Mesendoderm (in vitro differentiated cells): ENCODE results near the gene ST6GAL2.

Source experiments
- DNase-seq: peaks from one replicate; pipeline ENCODE4 v3.0.0; 2013
- H2AK5ac ChIP-seq: 2 replicates; pipeline ENCODE4 v1.6.1; 2013; ENCODE audit warnings: low read length, inconsistent platforms
- H2BK120ac ChIP-seq: 2 replicates; pipeline ENCODE4 v1.6.1; 2013; ENCODE audit warnings: low read depth, mild to moderate bottlenecking, low read length, moderate library complexity, mixed read lengths
- H2BK15ac ChIP-seq: replicated peaks from 2 replicates; pipeline ENCODE4 v1.6.1; 2013; ENCODE audit warnings: low read depth, mild to moderate bottlenecking, moderate library complexity
- H2BK5ac ChIP-seq: 2 replicates; pipeline ENCODE4 v1.6.1; 2013; ENCODE audit warnings: low read length, inconsistent platforms
- H3K18ac ChIP-seq: 2 replicates; pipeline ENCODE4 v1.6.1; 2013; ENCODE audit warnings: mild to moderate bottlenecking, low read length, mixed read lengths
- H3K23ac ChIP-seq: one replicate; pipeline ENCODE4 v1.6.1; 2013; ENCODE audit warnings: low read length
- H3K27ac ChIP-seq: 2 replicates; pipeline ENCODE4 v1.5.1; 2013; ENCODE audit warnings: low read depth, mild to moderate bottlenecking, inconsistent platforms, low read length, moderate library complexity
- H3K27me3 ChIP-seq: 2 replicates; pipeline ENCODE4 v1.6.1; 2013; ENCODE audit warnings: low read length, control low read depth, mild to moderate bottlenecking, inconsistent platforms; ENCODE audit not compliant: insufficient read depth, poor library complexity
- H3K36me3 ChIP-seq: 2 replicates; pipeline ENCODE4 v1.6.1; 2013; ENCODE audit warnings: low read length, inconsistent platforms; ENCODE audit not compliant: control insufficient read depth, insufficient read depth
- H3K4ac ChIP-seq: one replicate; pipeline ENCODE4 v1.6.1; 2013; ENCODE audit warnings: low read depth, mild to moderate bottlenecking, low read length, moderate library complexity
- H3K4me1 ChIP-seq: 2 replicates; pipeline ENCODE4 v1.6.1; 2013; ENCODE audit warnings: low read depth, low read length, inconsistent platforms; ENCODE audit not compliant: control insufficient read depth
- H3K4me2 ChIP-seq: 2 replicates; pipeline ENCODE4 v1.6.1; 2013; ENCODE audit warnings: low read length
- H3K4me3 ChIP-seq: 2 replicates; pipeline ENCODE4 v1.5.1; 2013; ENCODE audit warnings: mild to moderate bottlenecking, low read length
- H3K56ac ChIP-seq: one replicate; pipeline ENCODE4 v1.6.1; 2013; ENCODE audit warnings: low read length
- H3K79me1 ChIP-seq: 2 replicates; pipeline ENCODE4 v1.6.1; 2013; ENCODE audit warnings: low read length, inconsistent platforms
- H3K79me2 ChIP-seq: 2 replicates; pipeline ENCODE4 v1.6.1; 2013; ENCODE audit warnings: mild to moderate bottlenecking, low read length; ENCODE audit not compliant: control insufficient read depth, insufficient read depth
- H3K9ac ChIP-seq: 2 replicates; pipeline ENCODE4 v1.6.1; 2013; ENCODE audit warnings: low read length, inconsistent platforms
- H4K5ac ChIP-seq: one replicate; pipeline ENCODE4 v1.6.1; 2013; ENCODE audit warnings: low read length
- H4K8ac ChIP-seq: one replicate; pipeline ENCODE4 v1.6.1; 2013; ENCODE audit warnings: low read depth, mild to moderate bottlenecking, control low read depth, low read length, moderate library complexity
- WGBS: extraction: QIAGEN DNeasy Blood & Tissue Kit; methylation state at CpG from one replicate; pipeline ENCODE4 v1.1.7; 2013; ENCODE audit warnings: low lambda C conversion rate, missing lambda C conversion rate; ENCODE audit not compliant: insufficient coverage; ENCODE audit errors: extremely low coverage; 5-methylcytosine and 5-hydroxymethylcytosine counted together

Gene ST6GAL2

DNA sequence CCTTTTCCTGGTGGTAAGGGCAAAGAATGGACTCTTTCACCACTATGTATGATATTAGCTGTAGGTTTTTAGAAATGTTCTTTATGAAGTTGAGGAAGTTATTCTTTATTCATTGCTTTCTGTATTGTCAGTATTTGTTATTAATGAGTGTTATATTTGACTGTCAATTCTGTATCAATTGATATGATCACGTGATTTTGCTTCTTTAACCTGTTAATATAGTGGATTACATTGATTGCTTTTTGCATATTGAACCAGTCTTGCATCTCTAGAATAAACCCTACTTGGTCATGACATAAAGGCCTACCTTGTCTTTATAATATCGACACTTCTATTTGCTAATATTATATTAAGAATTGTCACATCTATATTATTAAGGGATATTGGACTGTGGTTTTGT is 18.3 kb upstream of the ST6GAL2 start:
- H3K18ac ChIP-seq, result no peak overlapping the region
- no peaks in the 10 kb centered on the region for H3K79me1 ChIP-seq
- no CpG with 5 or more reads among the region's 2 CpGs for WGBS

DNA sequence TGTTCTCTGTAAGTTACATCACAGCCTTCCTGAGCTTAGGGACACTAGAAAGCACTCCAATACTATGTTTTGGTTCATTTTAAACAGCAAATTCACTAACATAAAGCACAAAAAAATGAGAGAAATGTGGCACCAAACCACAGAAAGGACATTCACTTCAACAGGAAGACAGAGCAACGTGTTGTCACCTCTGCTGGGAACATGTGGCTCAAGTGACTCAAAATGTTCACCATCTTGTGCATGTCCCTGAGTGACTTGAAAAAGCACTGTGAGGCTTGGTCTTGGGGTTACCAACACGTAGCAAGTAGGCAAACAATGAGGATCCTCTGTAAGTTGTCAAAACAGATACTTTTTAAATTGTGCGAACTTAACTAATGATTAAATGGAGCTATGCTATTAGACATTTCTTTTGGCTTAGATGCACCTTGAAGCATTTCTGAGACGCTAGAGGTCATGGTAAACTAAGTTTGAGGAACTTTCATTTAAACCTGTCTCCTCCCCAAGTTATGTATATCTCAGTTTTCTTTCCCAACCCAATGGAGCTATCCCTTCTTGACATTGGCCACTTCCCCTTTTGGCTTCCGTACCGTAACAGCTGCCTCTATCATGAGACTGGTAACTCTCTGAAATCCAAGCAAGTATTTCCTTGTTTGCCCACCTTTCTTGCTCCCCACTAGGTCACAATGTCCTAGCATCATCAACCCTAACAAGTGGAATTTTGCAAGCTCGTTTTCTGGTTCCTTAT is 14.0 kb upstream of the ST6GAL2 start:
- Histone ChIP-seq H3K18ac (no peak overlapping the region), H3K79me2 (no peaks in the 10 kb centered on the region), H4K8ac (no peak overlapping the region), H2BK15ac (no peak overlapping the region), H3K23ac (no peak overlapping the region), H3K9ac (no peak overlapping the region), H3K4me1 (no peaks in the 10 kb centered on the region), H3K79me1 (no peaks in the 10 kb centered on the region), H3K36me3 (no peaks in the 10 kb centered on the region), H3K27me3 (no peaks in the 10 kb centered on the region), H2BK120ac (no peak overlapping the region), H3K4me2 (no peak overlapping the region), H2BK5ac (no peak overlapping the region), H3K4me3 (no peak overlapping the region), H3K27ac (no peak overlapping the region), H3K4ac (no peak overlapping the region), H2AK5ac (no peak overlapping the region), H4K5ac (no peak overlapping the region), H3K56ac (no peak overlapping the region)
- DNase-seq, result no peak
- no CpG with 5 or more reads among the region's 7 CpGs for WGBS

More for the DNA sequence above, 18.3 kb upstream of the ST6GAL2 start:
- H4K5ac ChIP-seq, result no peak overlapping the region
- H3K4me3 ChIP-seq, result no peak overlapping the region
- H3K9ac ChIP-seq, result no peak overlapping the region
- H3K4me1 ChIP-seq, result no peaks in the 10 kb centered on the region
- H3K23ac ChIP-seq, result no peak overlapping the region
- no peak overlapping the region for H4K8ac ChIP-seq
- H3K27ac ChIP-seq, result no peak overlapping the region
- no peak overlapping the region for H3K4ac ChIP-seq
- DNase-seq, result no peak
- H3K36me3 ChIP-seq, result no peaks in the 10 kb centered on the region
- H3K4me2 ChIP-seq, result no peak overlapping the region
- no peaks in the 10 kb centered on the region for H3K79me2 ChIP-seq
- no peaks in the 10 kb centered on the region for H3K27me3 ChIP-seq
- H2BK15ac ChIP-seq, result no peak overlapping the region
- H2BK120ac ChIP-seq, result no peak overlapping the region
- no peak overlapping the region for H3K56ac ChIP-seq
- H2BK5ac ChIP-seq, result no peak overlapping the region
- no peak overlapping the region for H2AK5ac ChIP-seq

DNA sequence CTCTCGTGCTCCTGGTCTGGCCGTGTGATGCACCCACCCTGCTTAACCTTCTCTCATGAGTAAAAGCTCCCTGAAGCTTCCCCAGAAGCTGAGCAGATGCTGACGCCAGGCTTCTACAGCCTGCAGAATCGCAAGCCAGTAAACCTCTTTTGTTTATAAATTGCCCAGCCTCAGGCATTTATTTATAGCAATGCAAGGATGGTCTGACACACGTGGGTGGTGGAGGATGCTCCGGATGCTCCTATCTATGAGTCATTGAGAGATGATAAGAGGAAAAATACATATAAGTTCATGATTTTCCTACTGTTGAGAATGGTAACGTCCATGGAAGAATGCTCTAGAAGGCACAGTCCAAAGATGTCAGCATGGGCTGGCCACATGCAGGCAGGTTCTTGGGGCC is 8.6 kb upstream of the ST6GAL2 start:
- no peak for DNase-seq
- Histone ChIP-seq H3K23ac (no peak overlapping the region), H3K27ac (no peak overlapping the region), H2BK120ac (no peak overlapping the region), H3K18ac (no peak overlapping the region), H2AK5ac (no peak overlapping the region), H3K79me2 (no peaks in the 10 kb centered on the region), H3K4me3 (no peak overlapping the region), H4K5ac (no peak overlapping the region), H3K36me3 (no peaks in the 10 kb centered on the region), H3K4me1 (no peaks in the 10 kb centered on the region), H4K8ac (no peak overlapping the region), H3K79me1 (no peaks in the 10 kb centered on the region), H3K27me3 (no peaks in the 10 kb centered on the region), H3K4me2 (no peak overlapping the region), H3K4ac (no peak overlapping the region), H2BK5ac (no peak overlapping the region), H3K9ac (no peak overlapping the region), H3K56ac (no peak overlapping the region), H2BK15ac (no peak overlapping the region)
- WGBS, result no CpG with 5 or more reads among the region's 7 CpGs

DNA sequence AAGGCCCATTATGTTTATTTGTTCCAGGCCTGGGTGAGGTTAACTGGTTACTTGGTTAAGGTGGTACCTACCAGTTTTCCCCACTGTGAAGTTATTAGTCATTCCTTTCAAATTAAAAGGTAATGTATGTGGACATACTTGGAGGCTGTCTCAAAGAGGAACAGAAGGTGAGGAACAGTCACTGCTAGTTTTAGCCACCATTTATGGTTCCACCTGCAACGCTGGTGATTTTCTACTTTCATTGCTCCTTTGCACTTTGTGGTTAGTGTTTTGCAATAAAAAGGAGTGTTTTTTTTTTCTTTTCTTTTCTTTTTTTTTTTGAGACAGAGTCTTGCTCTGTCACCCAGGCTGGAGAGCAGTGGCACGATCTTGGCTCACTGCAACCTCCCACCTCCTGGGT is 6.1 kb upstream of the ST6GAL2 start:
- H4K5ac ChIP-seq, result no peak overlapping the region
- no peak overlapping the region for H4K8ac ChIP-seq
- H3K4me3 ChIP-seq, result no peak overlapping the region
- no peak overlapping the region for H3K4me2 ChIP-seq
- H3K18ac ChIP-seq, result no peak overlapping the region
- no peak overlapping the region for H3K23ac ChIP-seq
- H3K4ac ChIP-seq, result no peak overlapping the region
- no peaks in the 10 kb centered on the region for H3K79me2 ChIP-seq
- H3K4me1 ChIP-seq, result no peaks in the 10 kb centered on the region
- no peaks in the 10 kb centered on the region for H3K27me3 ChIP-seq
- no peak overlapping the region for H2BK120ac ChIP-seq
- H3K9ac ChIP-seq, result no peak overlapping the region
- H3K79me1 ChIP-seq, result no peaks in the 10 kb centered on the region
- H3K36me3 ChIP-seq, result no peaks in the 10 kb centered on the region
- DNase-seq, result no peak
- no peak overlapping the region for H3K27ac ChIP-seq
- H3K56ac ChIP-seq, result no peak overlapping the region
- H2BK15ac ChIP-seq, result no peak overlapping the region
- H2BK5ac ChIP-seq, result no peak overlapping the region
- H2AK5ac ChIP-seq, result no peak overlapping the region
- WGBS, result no CpG with 5 or more reads among the region's 2 CpGs

DNA sequence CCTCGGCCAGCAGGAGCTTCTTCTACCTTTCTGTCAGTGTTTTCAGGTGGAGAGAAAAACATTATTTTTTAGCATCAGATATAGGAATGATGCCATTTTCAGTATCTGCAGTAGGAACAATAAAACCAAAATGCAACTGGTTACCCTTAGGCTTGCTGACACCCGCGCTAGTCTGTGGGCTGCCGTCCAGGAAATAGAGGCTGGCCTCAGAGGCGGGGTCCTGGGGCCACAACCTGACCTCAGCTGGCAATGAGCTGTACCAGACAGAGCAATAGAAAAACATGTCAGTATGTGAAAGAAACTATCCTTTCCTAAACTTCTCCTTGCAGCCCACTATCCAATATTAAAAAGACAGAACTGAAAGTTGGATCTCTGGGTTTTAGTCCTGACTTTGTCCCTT is 4.6 kb upstream of the ST6GAL2 start:
- H3K23ac ChIP-seq, result no peak overlapping the region
- H4K5ac ChIP-seq, result no peak overlapping the region
- H3K27ac ChIP-seq, result no peak overlapping the region
- no peak overlapping the region for H4K8ac ChIP-seq
- no peaks in the 10 kb centered on the region for H3K79me2 ChIP-seq
- H3K27me3 ChIP-seq, result no peaks in the 10 kb centered on the region
- H3K4me1 ChIP-seq, result no peaks in the 10 kb centered on the region
- WGBS, result no CpG with 5 or more reads among the region's 5 CpGs
- H3K4me3 ChIP-seq, result no peak overlapping the region
- no peak overlapping the region for H3K4ac ChIP-seq
- H3K36me3 ChIP-seq, result no peaks in the 10 kb centered on the region
- H3K18ac ChIP-seq, result no peak overlapping the region
- no peak overlapping the region for H3K4me2 ChIP-seq
- no peak overlapping the region for H2BK15ac ChIP-seq
- no peak overlapping the region for H3K56ac ChIP-seq
- H3K79me1 ChIP-seq, result no peaks in the 10 kb centered on the region
- H2BK120ac ChIP-seq, result no peak overlapping the region
- H2BK5ac ChIP-seq, result no peak overlapping the region
- no peak overlapping the region for H3K9ac ChIP-seq
- H2AK5ac ChIP-seq, result no peak overlapping the region
- DNase-seq, result no peak
